ENCODE results near the gene PADI1.

Gene PADI1

GRCh38 chr1:17196496-17197185 lies 8.3 kb upstream of the PADI1 start:
- DNase-seq (ENCODE audit: low read depth in 2 of 2), result no peak

DNA sequence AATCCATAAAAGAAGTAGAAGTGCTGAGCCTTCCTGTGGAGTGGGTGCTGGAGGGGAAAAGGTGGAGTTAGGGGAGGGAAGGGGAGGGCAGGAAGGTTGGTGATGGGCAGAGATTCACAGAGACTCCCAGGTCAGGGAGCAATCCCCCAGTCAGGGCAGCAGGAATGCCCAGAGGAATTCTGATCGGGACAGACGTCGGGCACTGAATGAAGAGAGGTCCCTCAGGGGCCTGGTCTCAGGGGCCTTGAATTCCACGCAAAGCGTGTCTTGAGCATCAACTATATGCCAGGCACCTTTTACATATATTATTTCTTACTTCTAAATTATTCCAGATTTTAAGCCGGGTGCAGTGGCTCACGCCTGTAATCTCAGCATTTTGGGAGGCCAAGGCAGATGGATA lies 7.2 kb upstream of the PADI1 start:
- no peak for DNase-seq (ENCODE audit: low read depth in 2 of 2)

DNA sequence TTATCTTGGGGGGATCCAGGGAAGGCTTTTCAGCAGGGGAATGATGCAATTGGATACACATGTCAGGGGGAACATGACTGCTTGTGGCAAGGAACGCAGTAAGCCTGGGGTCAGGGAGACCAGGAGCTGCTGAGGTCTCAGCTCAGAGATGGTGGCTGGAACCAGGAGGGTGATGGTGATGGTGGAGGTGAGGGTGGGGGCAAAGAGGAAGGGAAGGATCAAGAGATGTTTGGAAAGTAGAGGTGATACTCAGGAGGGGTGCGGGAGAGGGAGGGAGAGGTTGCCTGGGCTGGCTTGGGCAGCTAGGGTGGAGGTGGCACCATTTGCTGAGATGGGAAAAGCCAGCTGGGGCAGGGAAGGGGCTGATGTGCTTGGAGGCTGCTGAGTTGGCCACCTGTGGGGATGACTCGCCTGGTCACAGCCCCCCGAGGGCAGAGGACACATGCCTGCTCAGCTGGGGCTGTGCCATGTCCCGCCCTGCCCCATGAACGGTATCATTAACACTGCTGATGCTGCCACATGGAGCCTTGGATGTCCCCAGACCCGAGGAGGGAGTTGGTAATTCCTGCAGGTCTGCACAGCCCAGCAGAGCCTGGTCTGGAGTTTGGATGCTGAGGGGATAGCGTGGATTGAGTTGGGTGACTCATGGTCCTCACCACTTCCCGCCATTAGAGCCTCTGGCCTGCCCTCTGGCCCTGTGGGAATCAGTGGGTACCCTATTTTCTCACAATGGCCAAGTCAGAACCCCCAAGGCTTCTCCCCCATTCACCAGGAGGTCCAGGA lies 6.3 kb upstream of the PADI1 start:
- DNase-seq (ENCODE audit: low read depth in 2 of 2), result no peak

- DNase-seq (ENCODE audit: low read depth in 2 of 2), result no peak
These were observed 5.5 kb upstream of the PADI1 start for GRCh38 chr1:17199267-17200044.

DNA sequence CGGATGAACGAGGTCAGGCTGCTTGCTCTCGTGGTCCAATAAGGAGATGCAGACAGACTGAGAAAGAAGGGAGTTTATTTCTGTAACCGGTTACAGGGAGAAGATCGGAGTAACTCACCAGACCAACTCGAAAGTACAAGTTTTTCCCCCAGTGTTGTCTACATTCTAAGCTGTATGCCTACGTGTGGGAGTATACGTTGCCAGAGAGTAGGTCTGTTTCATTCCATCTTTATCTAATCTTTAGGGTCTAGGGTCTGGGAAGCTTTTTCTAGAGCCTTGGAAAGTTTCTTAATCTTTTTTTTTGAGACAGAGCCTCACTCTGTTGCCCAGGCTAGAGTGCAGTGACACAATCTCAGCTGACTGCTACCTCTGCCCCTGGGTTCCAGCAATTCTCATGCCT lies 4.7 kb upstream of the PADI1 start:
- no peak for DNase-seq (ENCODE audit: low read depth in 2 of 2)

GRCh38 chr1:17200756-17201155 lies 4.2 kb upstream of the PADI1 start:
- DNase-seq (ENCODE audit: low read depth in 2 of 2), result no peak

GRCh38 chr1:17201201-17202021 lies 3.5 kb upstream of the PADI1 start:
- no peak for DNase-seq (ENCODE audit: low read depth in 2 of 2)

DNA sequence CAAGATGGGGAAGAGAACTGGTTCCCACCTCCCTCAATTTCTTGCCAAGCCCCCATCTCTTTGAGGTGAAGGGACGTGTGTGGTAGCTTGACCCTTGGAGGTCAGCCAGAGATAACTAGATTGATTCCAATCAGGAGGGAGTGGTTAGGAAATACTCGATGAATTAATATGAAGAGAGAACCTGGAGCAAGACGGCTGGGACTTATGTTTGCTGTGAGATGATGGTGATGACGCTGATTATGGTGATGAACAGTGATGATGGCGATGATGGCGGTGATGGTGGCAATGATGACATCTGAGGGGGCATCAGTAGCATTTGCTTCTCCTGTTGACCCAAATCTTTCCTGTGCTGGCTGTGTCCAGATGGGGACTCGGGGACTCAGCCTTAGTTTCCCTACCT lies 724 bp downstream of the PADI1 start:
- DNase-seq (ENCODE audit: low read depth in 2 of 2), result no peak

GRCh38 chr1:17206196-17206595 lies 1.3 kb downstream of the PADI1 start:
- no peak for DNase-seq (ENCODE audit: low read depth in 2 of 2)

DNA sequence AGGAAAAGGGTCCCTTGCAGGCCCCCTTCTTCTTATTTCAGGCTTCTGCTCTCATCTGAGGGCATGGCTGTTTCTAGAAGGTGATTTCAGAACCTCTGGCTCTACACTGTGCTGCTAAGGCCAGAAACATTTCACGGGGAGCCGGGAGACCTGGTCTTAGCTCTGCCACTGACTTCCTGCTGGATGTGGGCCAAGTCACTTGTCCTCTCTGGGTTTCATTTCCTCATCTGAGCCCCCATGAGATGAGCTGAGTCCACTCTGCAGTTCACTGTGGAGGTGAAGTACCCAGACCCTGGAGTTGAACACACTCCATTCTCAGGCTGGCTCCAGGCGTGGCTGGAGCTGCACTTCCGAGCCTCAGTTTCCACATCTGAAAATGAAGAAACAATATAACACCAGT lies 2.1 kb downstream of the PADI1 start:
- DNase-seq (ENCODE audit: low read depth in 2 of 2), result no peak

DNA sequence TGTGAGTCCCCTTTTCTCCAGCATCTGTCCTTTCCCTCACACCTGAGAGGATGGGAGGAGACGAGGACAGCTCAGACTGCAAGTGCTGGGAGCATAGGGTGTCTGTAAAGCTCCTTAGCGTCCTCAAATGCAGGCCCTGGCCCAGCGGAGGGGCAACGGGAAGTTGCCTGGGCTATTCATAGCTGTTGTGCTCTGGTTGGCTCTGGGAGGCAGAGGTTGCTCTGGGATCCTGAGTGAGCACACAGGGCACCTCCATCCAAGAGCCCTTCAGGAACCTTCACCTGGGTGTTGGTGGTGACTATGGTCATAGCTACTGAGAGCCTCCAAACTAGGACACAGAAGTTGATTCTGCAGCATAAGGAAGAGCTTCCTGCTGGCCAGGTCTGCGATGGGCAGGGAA lies 2.6 kb downstream of the PADI1 start:
- no peak for DNase-seq (ENCODE audit: low read depth in 2 of 2)

GRCh38 chr1:17207966-17208418 lies 3.1 kb downstream of the PADI1 start:
- peak; percentile 43 to 52 for DNase-seq (ENCODE audit: low read depth in 2 of 2)

DNA sequence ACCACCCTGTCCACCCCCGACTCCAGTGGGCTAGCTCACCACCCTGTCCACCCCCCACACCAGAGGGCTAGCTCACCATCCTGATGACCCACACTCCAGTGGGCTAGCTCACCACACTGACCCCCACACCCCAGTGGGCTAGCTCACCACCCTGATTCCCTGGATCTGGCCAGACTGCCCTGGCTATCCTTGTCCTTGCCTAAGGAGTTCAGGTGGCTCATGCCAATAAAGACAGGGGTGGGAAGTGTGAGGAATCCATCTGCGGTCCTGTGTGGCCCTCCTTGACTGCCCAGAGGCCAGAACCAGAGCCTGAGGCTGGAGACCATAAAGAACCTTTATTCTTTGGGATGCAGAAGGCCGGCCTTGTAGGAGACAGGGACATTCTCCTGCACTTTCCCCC lies 3.6 kb downstream of the PADI1 start:
- no peak for DNase-seq (ENCODE audit: low read depth in 2 of 2)

DNA sequence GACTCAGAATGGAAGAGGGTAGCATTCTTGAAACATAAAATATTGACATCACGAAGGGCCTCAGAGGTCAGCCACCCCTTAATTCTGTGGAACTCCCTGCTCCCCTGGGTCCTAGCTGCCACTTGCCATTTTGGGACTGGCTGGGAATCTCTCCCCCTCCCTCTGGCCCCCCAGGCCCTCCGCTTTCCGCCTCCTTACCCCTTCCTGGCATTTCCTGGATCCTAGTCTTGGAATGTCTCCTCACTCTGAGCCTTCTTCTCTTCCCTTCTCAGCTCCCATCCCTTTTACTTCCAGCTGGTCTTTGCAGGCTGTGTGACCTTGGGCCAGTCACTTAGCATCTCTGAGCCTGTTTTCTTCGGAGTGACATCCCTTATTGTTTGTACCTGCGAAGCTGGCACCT lies 4.5 kb downstream of the PADI1 start:
- DNase-seq (ENCODE audit: low read depth in 2 of 2), result no peak

DNA sequence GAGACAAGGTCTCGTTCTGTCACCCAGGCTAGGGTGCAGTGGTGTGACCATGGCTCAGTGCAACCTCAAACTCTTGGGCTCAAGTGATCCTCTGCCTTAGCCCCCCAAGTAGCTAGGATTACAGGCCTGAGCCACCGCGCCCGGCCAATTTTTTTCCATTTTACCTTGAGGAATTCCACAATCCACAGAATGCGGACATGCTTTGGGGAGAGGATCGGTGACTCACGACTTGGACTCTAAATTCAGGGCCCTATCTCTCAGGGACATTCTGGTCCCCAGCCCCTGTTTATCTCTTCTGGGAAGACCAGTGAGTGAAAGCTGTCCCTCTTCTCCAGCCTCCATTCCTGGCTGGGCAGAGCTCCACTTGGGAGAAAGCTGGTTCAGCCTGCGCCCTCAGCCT lies 5.2 kb downstream of the PADI1 start:
- DNase-seq (ENCODE audit: low read depth in 2 of 2), result no peak

DNA sequence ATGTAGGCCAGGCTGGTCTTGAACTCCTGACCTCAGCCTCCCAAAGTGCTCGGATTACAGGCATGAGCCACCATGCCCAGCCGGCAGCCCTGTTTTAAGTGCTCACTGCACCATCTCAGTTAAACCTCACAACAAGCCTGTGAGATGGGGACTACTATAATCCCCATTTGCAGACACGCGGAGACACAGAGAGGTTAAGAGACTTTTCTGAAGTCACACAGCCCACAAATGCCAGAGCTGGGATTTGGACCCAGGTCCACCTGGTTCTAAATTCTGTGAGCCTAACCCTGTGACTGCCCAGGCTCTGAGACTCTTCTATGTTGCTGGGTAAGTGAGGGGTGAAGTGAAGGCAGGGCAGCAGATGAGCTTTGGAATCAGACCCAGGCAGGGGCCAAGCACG lies 6.4 kb downstream of the PADI1 start:
- no peak for DNase-seq (ENCODE audit: low read depth in 2 of 2)

DNA sequence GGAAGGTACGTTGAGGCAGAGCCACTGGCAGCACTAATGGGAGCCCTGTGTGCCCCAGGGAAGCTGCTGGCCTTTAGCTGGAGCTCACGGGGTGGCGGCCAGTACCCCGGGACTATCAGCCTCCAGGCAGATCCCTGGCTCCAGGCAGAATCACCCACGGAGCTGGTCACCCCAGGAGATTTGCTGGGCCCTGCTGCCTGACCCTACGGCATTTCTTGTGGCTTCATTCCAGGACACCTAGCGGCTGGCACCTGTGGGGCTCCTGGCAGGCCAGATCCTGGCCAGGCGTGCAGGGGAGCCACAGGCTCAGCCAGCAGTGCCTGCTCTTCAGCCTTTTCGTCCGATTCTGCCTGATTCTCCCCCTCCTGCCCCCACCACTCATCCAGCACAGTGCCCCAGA lies 7.1 kb downstream of the PADI1 start:
- DNase-seq (ENCODE audit: low read depth in 2 of 2), result no peak

- peak; percentile 21 to 50 for DNase-seq (ENCODE audit: low read depth in 2 of 2)
These were observed 7.7 kb downstream of the PADI1 start for GRCh38 chr1:17212487-17213121.

DNA sequence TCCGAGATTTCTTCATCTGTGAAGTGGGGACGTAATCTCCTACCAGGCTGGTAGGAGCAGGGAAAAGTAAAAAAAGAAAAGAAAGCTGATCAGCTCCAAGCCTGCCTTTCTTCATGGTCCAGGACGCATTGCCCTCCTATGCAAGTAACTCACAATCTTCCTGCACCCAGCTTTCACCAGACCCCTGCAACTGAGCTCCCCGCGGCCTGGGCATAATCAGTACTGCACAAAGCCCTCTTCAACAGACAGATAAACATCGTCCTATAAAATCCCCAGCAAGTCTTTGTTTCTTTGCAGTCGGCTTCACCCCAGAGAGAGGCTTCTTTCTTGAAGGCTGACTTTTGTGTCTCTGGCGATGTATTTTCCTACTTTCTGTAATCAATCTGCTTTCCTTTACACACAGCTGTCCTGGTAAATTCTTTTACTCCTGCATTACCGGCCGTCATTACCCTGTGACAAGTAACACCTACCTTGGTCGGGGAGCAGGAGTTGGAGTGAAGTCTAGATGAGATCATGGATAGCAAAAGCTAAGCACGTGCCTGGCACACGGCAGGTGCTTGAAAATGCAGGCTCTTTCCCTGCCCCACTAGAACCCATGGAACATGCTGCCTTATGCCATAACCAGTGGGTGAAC lies 8.3 kb downstream of the PADI1 start:
- no peak for DNase-seq (ENCODE audit: low read depth in 2 of 2)

DNA sequence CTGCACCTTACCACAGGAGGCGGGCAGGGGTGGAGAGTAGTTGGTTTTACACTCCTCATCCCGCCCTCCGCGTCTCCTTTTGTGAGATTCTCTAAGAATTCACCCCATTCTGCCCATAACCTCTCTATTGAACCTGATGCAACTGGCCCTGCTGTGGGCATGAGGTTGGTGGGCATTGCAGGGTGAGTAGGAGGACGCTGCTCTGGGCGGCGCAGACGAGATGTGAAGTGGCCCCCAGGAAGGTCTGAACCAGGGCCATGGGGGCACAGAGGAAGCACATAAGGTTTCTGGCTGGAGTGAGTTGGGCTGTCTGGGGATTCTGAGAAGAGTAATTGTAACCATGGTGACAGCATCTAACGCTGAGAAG lies 8.8 kb downstream of the PADI1 start:
- no peak for DNase-seq (ENCODE audit: low read depth in 2 of 2)

Data from stimulated activated CD8-positive, alpha-beta memory T cell treated with anti-CD3 and anti-CD28 coated beads, Interleukin-7, amount 100 ng/mL, for 4 hours (primary cell).